Measurements from ENCODE around the gene SMAD1. TPM values are rescaled to one million over a fixed set of nuclear protein-coding genes. Genes with fewer than 3 reads are reported as not detected.

SMAD1 gene
- polyA plus RNA-seq = 1 to 10 TPM; 1.3 to 4.5 (median 2.5) TPM

DNA sequence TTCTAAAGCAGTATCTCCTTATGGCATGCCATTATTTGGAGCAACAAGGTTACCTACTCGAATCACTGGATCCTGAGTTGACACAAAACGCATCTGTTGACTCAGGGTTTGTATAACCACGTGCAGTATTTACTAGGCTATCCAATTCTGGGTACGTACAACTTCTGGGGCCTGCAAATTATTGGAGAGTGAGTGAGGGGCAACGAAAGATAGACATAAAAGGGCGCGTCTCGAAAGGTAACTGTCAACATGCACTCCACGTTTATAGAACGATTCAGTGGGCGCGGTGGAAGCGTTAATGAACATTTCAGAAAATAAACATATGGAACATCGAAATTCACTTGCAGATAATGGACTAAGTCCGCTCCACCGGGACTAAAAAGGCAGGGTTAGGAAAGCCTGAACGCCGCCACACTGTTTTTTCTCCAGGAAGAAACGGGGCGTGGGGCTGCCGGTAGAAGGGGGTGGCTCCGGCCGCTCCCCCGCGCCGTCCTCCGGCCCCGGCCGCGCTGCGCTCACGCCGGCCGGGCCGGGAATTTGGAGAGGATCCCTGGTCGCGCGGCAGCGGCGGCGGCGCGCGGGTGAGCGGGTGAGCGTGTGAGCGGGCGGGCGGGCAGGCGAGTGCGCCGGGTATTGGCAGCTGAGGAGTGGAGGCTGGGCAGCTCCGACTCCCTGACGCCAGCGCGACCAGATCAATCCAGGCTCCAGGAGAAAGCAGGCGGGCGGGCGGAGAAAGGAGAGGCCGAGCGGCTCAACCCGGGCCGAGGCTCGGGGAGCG is at the start of gene SMAD1:
TSS of gene SMAD1 (plus strand) at position 690 of the 778 bp plus-strand sequence. CDS start 32,761 bp downstream, outside the sequence.
- H3K27ac Mint-ChIP-seq = peak within 1 kb of the TSS in 1 of 6 donors; percentile 56
- H3K4me1 Mint-ChIP-seq = peaks cover 6 to 12% of the 10 kb centered on the region in 2 donors
- H3K36me3 Mint-ChIP-seq = peaks cover 0 to 4% (median 0%) of the 10 kb centered on the region in 3 donors
- peaks cover 2 to 18% (median 3%) of the 10 kb centered on the region in 3 donors for H3K27me3 Mint-ChIP-seq (ENCODE audit: low read depth in 3 of 3)
- H3K4me3 Mint-ChIP-seq = peak within 1 kb of the TSS; percentile 81 to 90 (median 86)
- no peaks in the 10 kb centered on the region for H3K9me3 Mint-ChIP-seq
- DNase-seq = peak; percentile 14 to 28 (median 24)

DNA sequence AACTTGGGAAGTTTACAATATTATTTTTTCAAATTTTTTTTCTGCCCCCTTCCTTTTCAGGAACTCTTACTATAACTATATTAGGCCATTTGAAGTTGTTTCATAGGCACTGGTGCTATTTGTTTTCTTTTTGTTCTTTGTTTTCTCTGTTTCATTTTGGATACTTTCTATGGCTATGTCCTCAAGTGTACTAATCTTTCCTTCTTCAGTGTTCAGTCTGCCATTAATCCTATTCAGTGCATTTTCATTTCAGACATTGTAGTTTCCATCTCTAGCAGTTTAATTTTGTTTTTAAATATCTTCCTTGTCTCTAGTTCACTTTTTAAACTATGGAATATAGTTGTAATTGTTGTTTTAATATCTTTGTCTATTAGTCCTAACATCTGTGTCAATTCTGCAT is 48.0 kb upstream of the SMAD1 start:
- Mint-ChIP-seq H3K4me3 (no peak overlapping the region), H3K9me3 (peaks cover 0 to 16% (median 6%) of the 10 kb centered on the region in 6 donors), H3K4me1 (no peaks in the 10 kb centered on the region), H3K27ac (no peak overlapping the region), H3K27me3 (ENCODE audit: low read depth in 3 of 3) (peaks cover 0 to 8% (median 1%) of the 10 kb centered on the region in 3 donors), H3K36me3 (peaks cover 0 to 3% (median 0%) of the 10 kb centered on the region in 3 donors)
- DNase-seq = no peak

DNA sequence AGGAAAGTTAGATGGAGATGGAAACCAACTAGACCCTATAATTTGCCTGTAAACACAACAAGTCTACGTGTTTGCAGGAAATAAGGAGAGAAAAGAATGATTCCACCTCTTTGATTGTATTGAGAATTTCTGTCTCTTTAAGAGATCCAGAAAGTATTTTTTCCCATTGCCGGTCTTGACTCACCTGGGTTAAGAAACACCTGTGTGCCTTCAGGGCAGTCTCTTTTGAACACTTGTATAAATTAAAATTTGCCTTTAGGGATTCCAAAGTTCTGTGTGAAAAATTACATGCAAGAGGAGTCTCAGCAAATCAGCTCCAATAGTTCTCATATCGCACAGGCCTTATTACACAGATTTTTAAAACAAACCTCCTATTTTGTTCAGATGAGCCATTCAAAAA is 46.0 kb upstream of the SMAD1 start:
- peaks cover 0 to 3% (median 0%) of the 10 kb centered on the region in 3 donors for H3K36me3 Mint-ChIP-seq
- H3K27me3 Mint-ChIP-seq (ENCODE audit: low read depth in 3 of 3) = peaks cover 0 to 13% (median 1%) of the 10 kb centered on the region in 3 donors
- no peak for DNase-seq
- no peak overlapping the region for H3K27ac Mint-ChIP-seq
- peaks cover 0 to 16% (median 5%) of the 10 kb centered on the region in 6 donors for H3K9me3 Mint-ChIP-seq
- no peak overlapping the region for H3K4me3 Mint-ChIP-seq
- H3K4me1 Mint-ChIP-seq = no peaks in the 10 kb centered on the region

DNA sequence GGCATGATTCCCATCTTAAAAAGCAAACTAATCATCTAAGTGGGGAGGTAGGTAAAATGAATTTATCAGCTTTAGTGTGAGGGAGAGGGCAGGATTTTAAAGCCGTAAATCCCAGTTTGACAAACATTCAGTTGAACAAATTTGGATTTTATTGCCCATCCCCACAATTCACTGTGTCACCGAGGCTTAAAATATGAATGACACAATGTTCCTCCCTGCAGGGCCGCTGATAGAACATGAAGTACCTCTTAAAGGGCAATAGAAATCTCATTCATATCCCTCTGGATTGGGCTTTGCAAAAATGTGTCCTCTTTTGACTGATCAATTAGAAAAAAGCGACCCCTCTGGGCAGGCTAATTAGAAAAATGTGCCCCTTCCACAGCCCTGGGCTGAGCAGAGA is 45.5 kb upstream of the SMAD1 start:
- peaks cover 0 to 16% (median 5%) of the 10 kb centered on the region in 6 donors for H3K9me3 Mint-ChIP-seq
- peaks cover 0 to 3% (median 0%) of the 10 kb centered on the region in 3 donors for H3K36me3 Mint-ChIP-seq
- H3K4me1 Mint-ChIP-seq = no peaks in the 10 kb centered on the region
- peaks cover 0 to 14% (median 1%) of the 10 kb centered on the region in 3 donors for H3K27me3 Mint-ChIP-seq (ENCODE audit: low read depth in 3 of 3)
- no peak overlapping the region for H3K4me3 Mint-ChIP-seq
- DNase-seq = no peak
- H3K27ac Mint-ChIP-seq = no peak overlapping the region

DNA sequence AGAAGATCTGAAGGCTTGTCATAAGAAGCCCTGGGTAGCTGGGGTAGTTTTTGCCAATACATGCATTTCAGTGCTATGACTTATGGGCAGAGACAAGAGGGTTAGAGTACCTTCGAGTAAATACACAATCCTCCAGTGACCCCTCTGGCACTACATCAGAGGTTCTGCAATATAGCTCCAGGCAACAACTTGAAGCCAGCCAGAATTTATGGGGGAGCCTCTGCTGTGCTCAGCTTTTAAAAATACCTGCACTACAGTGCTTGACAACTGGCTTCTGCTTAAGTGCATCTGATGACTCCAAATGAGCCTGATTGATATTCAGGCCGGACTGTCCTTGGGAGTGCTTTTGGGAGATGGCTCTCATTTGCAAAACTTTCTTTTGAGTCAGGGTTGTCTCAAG is 44.9 kb upstream of the SMAD1 start:
- H3K27ac Mint-ChIP-seq = no peak overlapping the region
- no peaks in the 10 kb centered on the region for H3K4me1 Mint-ChIP-seq
- no peak overlapping the region for H3K4me3 Mint-ChIP-seq
- DNase-seq = no peak
- peaks cover 0 to 16% (median 1%) of the 10 kb centered on the region in 3 donors for H3K27me3 Mint-ChIP-seq (ENCODE audit: low read depth in 3 of 3)
- peaks cover 0 to 3% (median 0%) of the 10 kb centered on the region in 3 donors for H3K36me3 Mint-ChIP-seq
- peaks cover 0 to 16% (median 5%) of the 10 kb centered on the region in 6 donors for H3K9me3 Mint-ChIP-seq

DNA sequence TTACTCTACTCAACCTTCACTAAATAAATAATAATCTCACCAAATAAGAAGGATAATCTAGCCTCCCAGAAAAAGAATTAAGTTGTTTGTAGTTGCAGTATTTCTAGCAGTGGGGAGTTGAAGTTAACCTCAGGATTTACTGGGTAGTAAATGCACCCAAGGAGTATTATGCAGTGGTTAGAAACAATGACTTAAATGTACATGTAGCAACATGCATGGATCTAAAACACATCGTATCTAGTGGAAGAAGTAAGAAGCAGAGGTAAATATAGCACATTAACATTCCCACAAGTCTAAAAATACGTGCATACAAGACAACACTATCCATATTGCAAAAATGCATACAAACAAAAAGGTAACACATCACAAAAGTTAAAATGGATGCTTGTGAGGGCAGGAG is 44.2 kb upstream of the SMAD1 start:
- no peak for DNase-seq
- Mint-ChIP-seq H3K27ac (no peak overlapping the region), H3K36me3 (peaks cover 0 to 3% (median 0%) of the 10 kb centered on the region in 3 donors), H3K27me3 (ENCODE audit: low read depth in 3 of 3) (peaks cover under 1 to 13% (median 1%) of the 10 kb centered on the region in 3 donors), H3K4me1 (no peaks in the 10 kb centered on the region), H3K4me3 (no peak overlapping the region), H3K9me3 (peaks cover 0 to 16% (median 5%) of the 10 kb centered on the region in 6 donors)

DNA sequence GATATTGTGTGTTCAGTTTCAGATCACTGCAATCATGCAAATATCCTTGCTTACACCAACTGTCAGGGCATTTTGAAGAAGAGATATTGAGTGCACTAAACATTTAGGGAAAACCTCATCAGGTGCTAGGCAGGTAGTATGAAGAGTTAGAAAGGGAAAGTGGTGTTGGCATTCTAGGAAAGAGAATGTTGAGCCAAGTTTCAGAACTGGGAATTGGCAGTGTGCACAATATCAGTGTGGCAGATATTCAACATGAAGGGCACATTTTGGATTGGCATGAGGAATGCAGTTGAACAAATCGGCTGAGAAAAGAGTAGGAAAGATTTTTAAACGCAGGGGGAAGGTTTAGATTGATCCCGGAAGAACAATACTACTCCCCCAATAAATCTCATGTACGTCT is 43.4 kb upstream of the SMAD1 start:
- Mint-ChIP-seq H3K27me3 (ENCODE audit: low read depth in 3 of 3) (peaks cover 1 to 13% (median 1%) of the 10 kb centered on the region in 3 donors), H3K4me1 (no peaks in the 10 kb centered on the region), H3K4me3 (no peak overlapping the region), H3K36me3 (peaks cover 0 to 3% (median 0%) of the 10 kb centered on the region in 3 donors), H3K9me3 (peaks cover 0 to 11% (median 5%) of the 10 kb centered on the region in 6 donors), H3K27ac (no peak overlapping the region)
- DNase-seq = no peak

DNA sequence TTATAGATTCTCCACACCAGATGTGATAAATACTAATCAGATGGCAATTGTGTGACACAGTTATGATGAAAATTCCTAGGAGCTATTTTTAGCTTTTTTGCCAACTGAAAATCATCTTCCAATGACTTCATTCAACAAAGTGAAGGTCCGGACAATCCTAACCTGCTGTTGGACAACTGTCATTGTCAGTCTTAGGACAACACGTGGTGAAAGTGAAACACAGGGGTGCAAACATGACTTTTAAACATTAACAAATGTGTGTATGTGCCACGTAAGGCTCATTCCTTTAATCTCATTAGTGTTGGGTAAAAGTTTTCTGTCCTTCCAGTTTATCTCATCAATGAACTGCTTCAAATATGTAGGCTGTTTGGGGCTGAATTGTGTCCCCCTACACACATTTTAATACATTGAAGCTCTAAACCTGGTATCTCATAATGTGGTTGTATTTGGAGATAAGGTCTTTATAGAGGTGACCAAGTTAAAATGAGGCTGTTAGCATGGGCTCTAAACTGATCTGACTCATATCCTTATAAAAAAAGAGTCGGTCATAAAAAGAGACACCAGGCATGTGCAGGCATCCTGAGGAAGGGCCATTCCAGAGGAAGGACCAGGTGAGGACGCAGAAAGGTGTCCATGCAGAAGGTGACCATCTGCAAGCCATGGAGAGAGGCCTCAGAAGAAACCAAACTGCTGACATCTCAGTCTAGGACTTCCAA is 41.2 kb upstream of the SMAD1 start:
- no peak for DNase-seq
- H3K4me1 Mint-ChIP-seq = no peaks in the 10 kb centered on the region

DNA sequence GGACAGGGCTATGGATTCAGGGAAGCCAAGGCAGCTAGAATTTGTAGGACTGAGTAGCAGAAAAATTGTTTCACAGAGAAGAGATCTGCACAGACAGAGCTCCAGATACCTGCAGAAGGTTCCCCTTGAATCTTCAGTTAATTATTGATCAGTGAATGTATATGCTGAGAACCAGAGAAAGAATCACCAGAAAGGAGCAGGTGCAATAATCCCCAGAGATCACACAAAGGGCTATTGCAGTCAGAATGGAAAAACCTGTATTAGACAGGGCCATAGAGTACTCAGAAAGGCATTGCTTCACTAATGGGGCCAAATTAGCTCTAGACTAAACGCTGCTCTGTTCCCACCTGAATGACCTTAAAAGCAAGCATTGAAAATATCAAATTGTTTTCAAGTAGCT is 35.5 kb upstream of the SMAD1 start:
- DNase-seq = no peak
- Mint-ChIP-seq H3K27ac (no peak overlapping the region), H3K27me3 (ENCODE audit: low read depth in 3 of 3) (peaks cover 2 to 5% (median 2%) of the 10 kb centered on the region in 3 donors), H3K4me3 (no peak overlapping the region), H3K36me3 (no peaks in the 10 kb centered on the region), H3K4me1 (no peaks in the 10 kb centered on the region), H3K9me3 (peaks cover 0 to 6% (median 0%) of the 10 kb centered on the region in 6 donors)

More for the DNA sequence above, 41.2 kb upstream of the SMAD1 start:
- H3K36me3 Mint-ChIP-seq = no peaks in the 10 kb centered on the region
- H3K4me3 Mint-ChIP-seq = no peak overlapping the region
- H3K9me3 Mint-ChIP-seq = peaks cover 0 to 3% (median 0%) of the 10 kb centered on the region in 6 donors
- no peak overlapping the region for H3K27ac Mint-ChIP-seq
- peaks cover 0 to 7% (median 3%) of the 10 kb centered on the region in 3 donors for H3K27me3 Mint-ChIP-seq (ENCODE audit: low read depth in 3 of 3)

DNA sequence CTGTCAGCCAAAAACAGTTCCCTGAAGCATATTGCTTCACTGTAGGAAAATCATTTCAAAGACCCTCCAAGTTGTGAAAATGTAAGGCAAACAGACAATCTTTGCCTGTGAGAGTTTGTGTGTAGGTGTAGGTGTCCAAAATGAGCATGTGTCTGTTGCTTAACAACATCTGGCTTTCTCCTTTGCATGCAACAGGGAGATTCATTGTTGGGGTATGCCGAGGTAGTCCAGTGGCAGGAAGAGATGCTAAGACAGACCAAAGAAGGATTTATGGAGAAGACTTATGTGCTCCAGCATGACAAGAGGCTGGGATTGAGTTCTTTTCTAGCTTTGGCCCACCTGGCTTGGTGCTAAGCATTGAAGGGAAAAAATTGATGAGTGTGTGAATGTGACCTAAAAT is 29.8 kb upstream of the SMAD1 start:
- DNase-seq = no peak
- H3K4me3 Mint-ChIP-seq = no peak overlapping the region
- H3K4me1 Mint-ChIP-seq = no peaks in the 10 kb centered on the region
- no peak overlapping the region for H3K27ac Mint-ChIP-seq
- peaks cover under 1 to 3% (median 2%) of the 10 kb centered on the region in 3 donors for H3K27me3 Mint-ChIP-seq (ENCODE audit: low read depth in 3 of 3)
- peaks cover 0 to 10% (median under 1%) of the 10 kb centered on the region in 6 donors for H3K9me3 Mint-ChIP-seq
- H3K36me3 Mint-ChIP-seq = no peaks in the 10 kb centered on the region

DNA sequence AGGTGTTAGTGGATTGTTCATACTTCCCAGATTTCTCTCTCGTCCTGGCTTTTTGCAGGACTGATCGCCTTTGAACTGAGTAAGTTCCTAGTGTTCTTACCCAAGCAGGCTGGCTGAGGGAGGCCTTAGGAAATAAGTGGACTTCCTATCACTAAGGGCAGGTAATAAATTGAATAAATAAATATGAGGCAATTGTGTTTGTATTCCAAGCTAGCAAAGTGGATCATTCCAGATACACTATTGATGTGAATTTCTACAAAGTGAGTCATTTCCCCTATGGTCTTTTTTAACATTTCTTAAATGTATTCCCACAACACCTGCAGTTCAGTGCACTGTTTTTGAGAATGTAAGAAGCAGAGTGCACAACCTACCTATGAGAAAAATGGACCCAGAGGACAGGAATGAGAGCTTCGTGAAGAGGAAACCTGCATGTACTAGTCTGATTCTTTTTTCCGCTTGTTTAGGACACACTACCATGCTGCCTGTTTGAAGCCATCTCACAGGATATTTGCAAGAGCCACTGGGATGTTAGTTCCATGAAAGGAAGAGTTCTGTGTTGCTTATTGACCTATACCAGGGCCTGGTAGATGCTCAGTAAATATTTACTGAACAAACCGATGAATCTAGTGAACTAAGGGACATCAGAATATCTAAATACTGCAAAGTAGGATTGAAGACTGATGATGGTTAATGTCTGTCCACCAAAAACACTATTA is 29.0 kb upstream of the SMAD1 start:
- no peak for DNase-seq
- Mint-ChIP-seq H3K36me3 (no peaks in the 10 kb centered on the region), H3K4me1 (no peaks in the 10 kb centered on the region), H3K4me3 (no peak overlapping the region), H3K27ac (no peak overlapping the region), H3K27me3 (ENCODE audit: low read depth in 3 of 3) (peaks cover 0 to 2% (median 2%) of the 10 kb centered on the region in 3 donors), H3K9me3 (peaks cover 0 to 10% (median under 1%) of the 10 kb centered on the region in 6 donors)

DNA sequence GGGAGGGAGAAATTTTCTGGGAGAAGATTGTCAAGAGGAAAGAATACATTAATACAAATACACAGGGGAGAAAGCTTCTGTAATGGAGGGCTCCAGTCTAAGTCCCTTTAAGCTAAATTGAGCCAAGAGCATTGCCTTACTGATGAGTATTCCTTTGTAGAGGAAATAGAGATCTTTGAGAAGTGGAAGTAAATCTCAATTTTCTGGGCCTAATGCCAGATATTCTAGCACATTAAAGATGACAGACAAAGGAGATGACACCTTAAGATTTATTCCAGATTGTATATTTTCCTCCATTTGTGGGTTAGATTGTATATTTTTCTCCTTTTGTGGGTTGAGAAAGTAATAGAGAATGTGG is 28.5 kb upstream of the SMAD1 start:
- DNase-seq = no peak
- Mint-ChIP-seq H3K4me3 (no peak overlapping the region), H3K9me3 (peaks cover 0 to 9% (median under 1%) of the 10 kb centered on the region in 6 donors), H3K27me3 (ENCODE audit: low read depth in 3 of 3) (peaks cover 0 to 2% (median 2%) of the 10 kb centered on the region in 3 donors), H3K27ac (no peak overlapping the region), H3K36me3 (no peaks in the 10 kb centered on the region), H3K4me1 (no peaks in the 10 kb centered on the region)

DNA sequence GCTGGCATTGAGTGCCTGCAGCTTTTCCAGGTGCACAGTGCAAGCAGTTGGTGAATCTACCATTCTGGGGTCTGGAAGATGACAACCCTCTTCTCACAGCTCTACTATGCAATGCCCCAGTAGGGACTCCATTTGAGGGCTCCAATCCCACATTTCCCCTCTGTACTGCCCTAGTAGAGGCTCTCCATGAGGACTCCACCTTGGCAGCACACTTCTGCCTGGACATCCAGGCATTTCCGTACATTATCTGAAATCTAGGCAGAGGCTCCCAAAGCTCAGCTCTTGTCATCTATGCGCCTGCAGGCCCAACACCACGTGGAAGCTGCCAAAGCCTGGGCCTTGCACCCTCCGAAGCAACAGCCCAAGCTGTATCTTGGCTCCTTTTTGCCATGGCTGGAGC is 8.4 kb upstream of the SMAD1 start:
- H3K27ac Mint-ChIP-seq = no peak overlapping the region
- H3K9me3 Mint-ChIP-seq = peaks cover 0 to 4% (median 0%) of the 10 kb centered on the region in 6 donors
- DNase-seq = no peak
- H3K4me3 Mint-ChIP-seq = no peak overlapping the region
- no peaks in the 10 kb centered on the region for H3K36me3 Mint-ChIP-seq
- H3K27me3 Mint-ChIP-seq (ENCODE audit: low read depth in 3 of 3) = peaks cover 0 to 14% (median under 1%) of the 10 kb centered on the region in 3 donors
- H3K4me1 Mint-ChIP-seq = no peaks in the 10 kb centered on the region
